Caco-2 (cell line): ENCODE measurements around the gene PWP1. TPM values are rescaled to one million over a fixed set of nuclear protein-coding genes. Genes with fewer than 3 reads are reported as not detected.
A peak's percentile ranks its signal among the peaks of the same experiment; 100 is the strongest.

Experiments
- BruUV-seq: library from RNA; stranded (reverse); fragments of 400-500 nt; replicated peaks from 2 replicates; lab custom pipeline; 2021; lab: Mats Ljungman, UMichigan
- CTCF ChIA-PET: fragments of 300-600 bp; sonication (Branson Sonifier 250); formaldehyde crosslinking; loops from one replicate; lab custom pipeline; 2022; ENCODE audit warnings: antibody characterized with exemption; lab: Charles Lee
- POLR2A ChIA-PET: fragments of 300-600 bp; sonication (Branson Sonifier 250); formaldehyde crosslinking; loops from one replicate; lab custom pipeline; 2022; ENCODE audit warnings: antibody characterized with exemption; lab: Charles Lee
- DNase-seq, 2 experiments: peaks; one replicate each; pipeline versions ENCODE4 v3.0.0 to v3.0.0-alpha.2; 2020 to 2022
- H3K27me3 ChIP-seq: replicated peaks from 2 replicates; pipeline ENCODE4 v1.6.0; 2011; ENCODE audit warnings: low read length; ENCODE audit not compliant: control insufficient read depth, insufficient read depth
- H3K36me3 ChIP-seq: 2 replicates; pipeline ENCODE4 v1.5.1; 2011; ENCODE audit warnings: low read length; ENCODE audit not compliant: control insufficient read depth, insufficient read depth
- H3K4me1 ChIP-seq: fragments of 250-450 bp; sonication (Bioruptor Pico); 2 replicates; pipeline ENCODE4 v1.5.1; 2020; ENCODE audit warnings: mild to moderate bottlenecking
- H3K4me3 ChIP-seq: 2 replicates; pipeline ENCODE4 v1.5.1; 2011; ENCODE audit warnings: low read depth, mild to moderate bottlenecking, control low read depth, low read length
- H3K9me3 ChIP-seq: fragments of 250-450 bp; sonication (Bioruptor Pico); 2 replicates; pipeline ENCODE4 v1.5.1; 2020; ENCODE audit warnings: mild to moderate bottlenecking, moderate library complexity
- H3K27ac Mint-ChIP-seq: one replicate; pipeline ENCODE4 v1.8.0; 2022; ENCODE audit warnings: mixed read lengths; ENCODE audit not compliant: unreplicated experiment
- H3K27me3 Mint-ChIP-seq: one replicate; pipeline ENCODE4 v1.8.0; 2022; ENCODE audit warnings: mixed read lengths; ENCODE audit not compliant: insufficient read depth, unreplicated experiment
- H3K36me3 Mint-ChIP-seq: one replicate; pipeline ENCODE4 v1.8.0; 2022; ENCODE audit warnings: mild to moderate bottlenecking, mixed read lengths; ENCODE audit not compliant: insufficient read depth, unreplicated experiment
- H3K4me1 Mint-ChIP-seq: one replicate; pipeline ENCODE4 v1.8.0; 2022; ENCODE audit warnings: low read depth, mixed read lengths; ENCODE audit not compliant: unreplicated experiment
- H3K4me3 Mint-ChIP-seq: one replicate; pipeline ENCODE4 v1.8.0; 2022; ENCODE audit warnings: mild to moderate bottlenecking, moderate library complexity, mixed read lengths; ENCODE audit not compliant: unreplicated experiment
- H3K9me3 Mint-ChIP-seq: one replicate; pipeline ENCODE4 v1.8.0; 2022; ENCODE audit warnings: mixed read lengths; ENCODE audit not compliant: unreplicated experiment
- intact Hi-C: fragments of 100-400 bp; cut with micrococcal nuclease; formaldehyde crosslinking; loops from one replicate; pipeline ENCODE4 v1.10.0; 2022; ENCODE audit not compliant: unreplicated experiment
- total RNA-seq: library from RNA; stranded (reverse); gene quantifications from 2 replicates; pipeline ENCODE4 v1.2.3, GENCODE V29; 2022
- TF ChIP-seq, protein P1 (sequence below), 2 experiments: fragments of 200-600 bp in 1 of 2; IDR thresholded peaks; 1 replicate in 1 of 2; 2 replicates in 1 of 2; pipeline versions ENCODE4 v1.5.1 to v1.8.0; 2011 to 2022; ENCODE audit warnings: antibody characterized with exemption in 1 of 2, control low read depth in 1 of 2, inconsistent platforms in 1 of 2, low read depth in 1 of 2, low read length in 1 of 2, mild to moderate bottlenecking in 1 of 2, moderate library complexity in 1 of 2; ENCODE audit not compliant: insufficient read depth in 1 of 2, severe bottlenecking in 1 of 2, unreplicated experiment in 1 of 2

PWP1 gene
- total RNA-seq, 1 experiment from 2014 or later: 44.6 TPM

DNA sequence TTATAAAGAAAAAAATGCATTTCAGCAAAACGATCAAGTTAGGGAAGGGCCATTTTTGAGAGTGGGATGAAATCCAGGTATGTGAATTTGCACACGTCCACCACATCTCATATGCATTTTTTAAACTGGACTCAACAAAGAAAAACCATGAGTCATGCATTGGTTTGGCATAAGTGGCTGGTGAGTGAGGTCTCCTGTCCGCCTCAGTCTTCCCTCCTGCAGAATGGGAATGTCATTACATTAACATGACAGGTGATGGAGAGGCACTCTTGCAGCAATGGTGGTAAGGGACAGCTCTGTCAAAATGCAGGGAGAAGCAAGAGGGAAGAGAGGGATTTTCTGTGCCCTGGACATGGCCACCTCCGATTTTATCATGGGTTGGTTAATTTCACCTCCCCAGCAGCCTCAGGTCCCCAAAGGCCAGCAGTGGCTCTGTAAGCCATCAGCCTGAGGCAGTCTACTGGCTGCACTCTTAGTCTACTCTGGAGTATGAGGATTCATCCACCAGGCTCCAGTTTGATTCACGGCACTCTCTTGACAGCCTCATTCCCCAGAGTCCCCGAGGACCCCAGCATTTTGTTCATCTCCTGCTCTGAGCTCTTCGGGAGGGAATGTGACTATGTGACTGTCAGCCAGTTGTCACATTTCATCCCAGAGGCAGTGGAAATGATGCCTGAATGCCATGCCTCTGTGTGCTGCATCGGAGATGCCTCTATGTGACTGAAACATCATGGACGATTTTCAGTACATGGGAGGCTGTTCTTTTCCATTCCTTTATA, 17.1 kb upstream of the PWP1 start:
- DNase-seq: no peak
- H3K4me1 ChIP-seq: no peaks in the 10 kb centered on the region
- Mint-ChIP-seq H3K27ac (no peak overlapping the region), H3K4me1 (no peaks in the 10 kb centered on the region), H3K27me3 (peaks cover 7% of the 10 kb centered on the region), H3K4me3 (no peak overlapping the region), H3K36me3 (no peaks in the 10 kb centered on the region), H3K9me3 (no peaks in the 10 kb centered on the region)
- CTCF ChIA-PET: no interaction called here
- H3K9me3 ChIP-seq: no peaks in the 10 kb centered on the region
- H3K4me3 ChIP-seq: no peak overlapping the region
- intact Hi-C loops: no loop called here
- TF ChIP-seq, protein P1, sequence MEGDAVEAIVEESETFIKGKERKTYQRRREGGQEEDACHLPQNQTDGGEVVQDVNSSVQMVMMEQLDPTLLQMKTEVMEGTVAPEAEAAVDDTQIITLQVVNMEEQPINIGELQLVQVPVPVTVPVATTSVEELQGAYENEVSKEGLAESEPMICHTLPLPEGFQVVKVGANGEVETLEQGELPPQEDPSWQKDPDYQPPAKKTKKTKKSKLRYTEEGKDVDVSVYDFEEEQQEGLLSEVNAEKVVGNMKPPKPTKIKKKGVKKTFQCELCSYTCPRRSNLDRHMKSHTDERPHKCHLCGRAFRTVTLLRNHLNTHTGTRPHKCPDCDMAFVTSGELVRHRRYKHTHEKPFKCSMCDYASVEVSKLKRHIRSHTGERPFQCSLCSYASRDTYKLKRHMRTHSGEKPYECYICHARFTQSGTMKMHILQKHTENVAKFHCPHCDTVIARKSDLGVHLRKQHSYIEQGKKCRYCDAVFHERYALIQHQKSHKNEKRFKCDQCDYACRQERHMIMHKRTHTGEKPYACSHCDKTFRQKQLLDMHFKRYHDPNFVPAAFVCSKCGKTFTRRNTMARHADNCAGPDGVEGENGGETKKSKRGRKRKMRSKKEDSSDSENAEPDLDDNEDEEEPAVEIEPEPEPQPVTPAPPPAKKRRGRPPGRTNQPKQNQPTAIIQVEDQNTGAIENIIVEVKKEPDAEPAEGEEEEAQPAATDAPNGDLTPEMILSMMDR (IDR thresholded peaks at IDR 0.05; ENCODE audit: insufficient read depth in 1 of 2, low read depth in 1 of 2, low read length in 1 of 2, severe bottlenecking in 1 of 2, unreplicated experiment in 1 of 2): no peak
- POLR2A ChIA-PET: no interaction called here
- H3K27me3 ChIP-seq: no peaks in the 10 kb centered on the region
- no peaks in the 10 kb centered on the region for H3K36me3 ChIP-seq
- BruUV-seq: no TSS peak

DNA sequence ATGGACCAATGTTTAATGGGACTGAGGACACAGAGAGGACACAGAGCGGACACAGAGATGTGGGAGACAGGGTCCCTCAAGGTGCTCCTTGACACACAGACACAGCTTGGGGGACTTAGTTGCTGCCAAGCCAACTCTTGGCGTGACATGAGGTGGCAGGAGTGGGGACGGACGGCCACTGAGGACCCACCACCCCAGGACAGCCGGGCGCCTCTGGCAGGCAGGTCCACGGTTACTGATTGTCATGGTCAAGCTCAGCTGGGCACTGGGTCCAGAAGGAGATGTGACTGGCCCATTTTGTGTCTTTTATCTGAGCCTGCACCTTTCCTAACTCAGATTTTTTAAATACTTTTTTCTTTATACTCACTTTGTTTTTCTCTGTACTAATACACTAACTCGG, 15.7 kb upstream of the PWP1 start:
- Mint-ChIP-seq H3K36me3 (no peaks in the 10 kb centered on the region), H3K27me3 (peaks cover 7% of the 10 kb centered on the region), H3K27ac (no peak overlapping the region), H3K4me3 (no peak overlapping the region), H3K9me3 (no peaks in the 10 kb centered on the region), H3K4me1 (no peaks in the 10 kb centered on the region)
- ChIA-PET POLR2A (no interaction called here), CTCF (no interaction called here)
- Histone ChIP-seq H3K9me3 (no peaks in the 10 kb centered on the region), H3K27me3 (no peaks in the 10 kb centered on the region), H3K4me1 (no peaks in the 10 kb centered on the region), H3K4me3 (no peak overlapping the region), H3K36me3 (no peaks in the 10 kb centered on the region)
- intact Hi-C loops: no loop called here
- no peak for DNase-seq
- BruUV-seq: no TSS peak
- TF ChIP-seq, protein P1 (IDR thresholded peaks at IDR 0.05; ENCODE audit: insufficient read depth in 1 of 2, low read depth in 1 of 2, low read length in 1 of 2, severe bottlenecking in 1 of 2, unreplicated experiment in 1 of 2): no peak

GRCh38 chr12:107670999-107671643, 14.5 kb upstream of the PWP1 start:
- H3K9me3 Mint-ChIP-seq: no peaks in the 10 kb centered on the region
- H3K4me3 Mint-ChIP-seq: no peak overlapping the region
- DNase-seq: peak in 1 of 2 experiments; percentile 6
- H3K27ac Mint-ChIP-seq: no peak overlapping the region
- ChIA-PET CTCF (interaction anchor here (0.7 kb wide), 1 partner anchor 15 kb away, joined by 7 read pairs; the partner anchor contains the start of gene PWP1), POLR2A (no interaction called here)
- H3K27me3 Mint-ChIP-seq: peaks cover 4% of the 10 kb centered on the region
- H3K4me1 Mint-ChIP-seq: no peaks in the 10 kb centered on the region
- Histone ChIP-seq H3K36me3 (no peaks in the 10 kb centered on the region), H3K9me3 (no peaks in the 10 kb centered on the region), H3K27me3 (no peaks in the 10 kb centered on the region), H3K4me1 (no peaks in the 10 kb centered on the region), H3K4me3 (no peak overlapping the region)
- TF ChIP-seq, protein P1 (IDR thresholded peaks at IDR 0.05; ENCODE audit: insufficient read depth in 1 of 2, low read depth in 1 of 2, low read length in 1 of 2, severe bottlenecking in 1 of 2, unreplicated experiment in 1 of 2): peak in 1 of 2 experiments; percentile 32
- H3K36me3 Mint-ChIP-seq: no peaks in the 10 kb centered on the region
- intact Hi-C loops: no loop called here
- no TSS peak for BruUV-seq
